ENCODE results near the gene TRMO. TPM values are rescaled to one million over a fixed set of nuclear protein-coding genes. Genes with fewer than 3 reads are reported as not detected.

Gene TRMO
- total and polyA plus RNA-seq, 12 donors = 4.4 to 12.8 (median 7.8) TPM

DNA sequence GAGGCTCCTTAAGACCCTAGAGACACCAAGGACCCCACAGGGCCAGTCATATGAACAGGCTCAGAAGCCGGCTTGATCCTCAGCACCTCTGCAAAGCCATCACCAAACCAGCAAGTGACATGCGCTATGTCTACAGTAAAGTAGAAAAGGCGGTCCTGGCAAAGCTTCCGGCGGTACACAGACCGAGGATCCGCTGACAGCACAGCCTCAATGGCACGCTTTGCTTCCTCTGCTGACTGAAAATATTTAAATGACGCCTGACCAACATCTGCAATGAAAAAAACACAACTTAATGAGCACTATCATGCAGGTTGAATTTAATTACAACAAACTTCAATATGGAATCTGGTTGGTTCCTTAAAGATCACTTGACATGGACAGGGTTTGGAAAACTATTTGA lies 17.6 kb downstream of the TRMO start:
- H3K9me3 ChIP-seq = no peaks in the 10 kb centered on the region
- DNase-seq (no peak), ATAC-seq (no peak)
- peak overlapping the region in 1 of 10 donors; percentile 89 for H3K27ac ChIP-seq
- 93 to 97% methylated on average over 9 of the region's 9 CpGs for WGBS, 2 donors
- TF ChIP-seq, protein P1, sequence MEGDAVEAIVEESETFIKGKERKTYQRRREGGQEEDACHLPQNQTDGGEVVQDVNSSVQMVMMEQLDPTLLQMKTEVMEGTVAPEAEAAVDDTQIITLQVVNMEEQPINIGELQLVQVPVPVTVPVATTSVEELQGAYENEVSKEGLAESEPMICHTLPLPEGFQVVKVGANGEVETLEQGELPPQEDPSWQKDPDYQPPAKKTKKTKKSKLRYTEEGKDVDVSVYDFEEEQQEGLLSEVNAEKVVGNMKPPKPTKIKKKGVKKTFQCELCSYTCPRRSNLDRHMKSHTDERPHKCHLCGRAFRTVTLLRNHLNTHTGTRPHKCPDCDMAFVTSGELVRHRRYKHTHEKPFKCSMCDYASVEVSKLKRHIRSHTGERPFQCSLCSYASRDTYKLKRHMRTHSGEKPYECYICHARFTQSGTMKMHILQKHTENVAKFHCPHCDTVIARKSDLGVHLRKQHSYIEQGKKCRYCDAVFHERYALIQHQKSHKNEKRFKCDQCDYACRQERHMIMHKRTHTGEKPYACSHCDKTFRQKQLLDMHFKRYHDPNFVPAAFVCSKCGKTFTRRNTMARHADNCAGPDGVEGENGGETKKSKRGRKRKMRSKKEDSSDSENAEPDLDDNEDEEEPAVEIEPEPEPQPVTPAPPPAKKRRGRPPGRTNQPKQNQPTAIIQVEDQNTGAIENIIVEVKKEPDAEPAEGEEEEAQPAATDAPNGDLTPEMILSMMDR (IDR thresholded peaks at IDR 0.05) = no peak
- peak overlapping the region in 1 of 10 donors; percentile 9 for H3K4me3 ChIP-seq
- no peaks in the 10 kb centered on the region for H3K27me3 ChIP-seq
- intact Hi-C loops (cut with DNase I) = loop anchor here in 2 of 10 donors (5.0 kb wide), 2 partner anchors 192 to 437 kb away; no protein-coding TSS in a partner anchor
- peaks cover 0 to 67% (median 14%) of the 10 kb centered on the region in 9 donors for H3K4me1 ChIP-seq
- H3K36me3 ChIP-seq = peaks cover 0 to 52% (median 15%) of the 10 kb centered on the region in 9 donors

DNA sequence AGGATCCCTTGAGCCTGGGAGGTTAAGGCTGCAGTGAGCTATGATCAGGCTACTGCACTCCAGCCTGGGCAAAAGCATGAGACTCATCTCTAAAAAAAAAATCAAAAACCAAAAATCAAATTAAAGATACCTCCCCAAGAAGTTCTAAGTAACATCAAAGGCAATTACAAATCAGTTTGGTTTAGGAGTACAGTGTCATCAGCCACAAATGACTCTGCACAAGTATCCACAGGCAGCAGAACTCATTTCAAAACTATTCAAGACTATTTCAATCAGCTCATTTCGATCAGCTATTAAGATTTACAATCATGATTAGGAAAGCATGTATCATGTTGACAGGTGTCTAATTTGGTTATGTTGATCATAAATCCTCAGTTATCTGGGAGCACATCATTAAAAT lies 19.1 kb downstream of the TRMO start:
- Histone ChIP-seq H3K9me3 (no peaks in the 10 kb centered on the region), H3K4me3 (no peak overlapping the region), H3K36me3 (peaks cover 0 to 47% (median 8%) of the 10 kb centered on the region in 9 donors), H3K27me3 (no peaks in the 10 kb centered on the region), H3K4me1 (peaks cover 0 to 53% (median 14%) of the 10 kb centered on the region in 9 donors), H3K27ac (peak overlapping the region in 1 of 10 donors; percentile 3)
- ATAC-seq (no peak), DNase-seq (no peak)
- TF ChIP-seq, protein P1 (IDR thresholded peaks at IDR 0.05) = no peak
- intact Hi-C loops (cut with DNase I) = loop anchor here in 2 of 10 donors (5.0 kb wide), 2 partner anchors 191 to 436 kb away; no protein-coding TSS in a partner anchor
- WGBS, 2 donors = 89 to 90% methylated on average over 1 of the region's 1 CpG

DNA sequence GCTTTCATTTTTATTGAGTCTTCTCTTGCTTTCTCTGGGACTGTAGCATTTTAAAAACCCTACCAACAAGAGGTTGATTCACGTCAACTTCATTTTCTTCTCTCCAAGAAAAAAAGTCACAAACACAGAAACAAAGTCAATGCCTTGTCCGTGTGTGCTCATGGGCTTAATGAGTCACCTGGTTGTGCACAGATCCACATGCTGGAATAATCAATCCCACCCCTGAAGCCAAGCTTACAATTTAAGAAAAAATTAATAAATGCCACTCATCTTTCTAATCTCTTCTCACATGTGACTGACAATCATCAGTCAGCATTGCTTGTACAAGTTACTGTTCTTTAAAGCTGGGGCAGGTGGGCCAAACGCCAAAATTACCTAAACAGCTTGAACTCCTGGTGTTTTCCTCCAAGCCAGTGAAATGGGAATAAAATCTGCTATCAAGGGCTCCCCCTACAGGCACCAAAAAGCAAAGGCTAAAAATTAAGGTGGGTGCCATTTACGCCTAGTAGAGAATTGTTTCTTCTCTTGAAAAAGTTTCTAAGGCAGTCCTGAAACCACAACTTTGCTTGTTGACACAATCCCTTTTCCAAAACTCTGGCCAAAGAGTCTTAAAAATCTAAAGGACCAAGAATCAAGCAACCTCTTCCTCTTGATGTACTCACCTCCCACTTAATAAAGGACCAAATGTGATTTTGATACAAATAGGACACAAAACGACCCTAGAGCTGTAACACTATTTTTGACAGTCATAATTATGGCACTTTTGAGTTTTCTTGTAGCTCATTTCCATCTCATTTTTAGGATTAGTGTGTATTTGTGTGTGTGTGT lies 21.3 kb downstream of the TRMO start:
- H3K4me1 ChIP-seq = peaks cover 0 to 32% (median 1%) of the 10 kb centered on the region in 9 donors
- 44 to 56% methylated on average over 5 of the region's 5 CpGs for WGBS, 2 donors
- H3K4me3 ChIP-seq = no peak overlapping the region
- TF ChIP-seq, protein P1 (IDR thresholded peaks at IDR 0.05) = peak in 8 of 9 donors; percentile 48 to 75 (median 72)
- DNase-seq (no peak), ATAC-seq (peak in 1 of 8 donors; percentile 46)
- H3K36me3 ChIP-seq = peaks cover 0 to 56% (median 9%) of the 10 kb centered on the region in 9 donors
- no peaks in the 10 kb centered on the region for H3K9me3 ChIP-seq
- no peak overlapping the region for H3K27ac ChIP-seq
- no peaks in the 10 kb centered on the region for H3K27me3 ChIP-seq
- intact Hi-C loops (cut with DNase I) = loop anchor here (1.0 to 5.0 kb wide), 4 partner anchors 189 to 434 kb away; no protein-coding TSS in a partner anchor

DNA sequence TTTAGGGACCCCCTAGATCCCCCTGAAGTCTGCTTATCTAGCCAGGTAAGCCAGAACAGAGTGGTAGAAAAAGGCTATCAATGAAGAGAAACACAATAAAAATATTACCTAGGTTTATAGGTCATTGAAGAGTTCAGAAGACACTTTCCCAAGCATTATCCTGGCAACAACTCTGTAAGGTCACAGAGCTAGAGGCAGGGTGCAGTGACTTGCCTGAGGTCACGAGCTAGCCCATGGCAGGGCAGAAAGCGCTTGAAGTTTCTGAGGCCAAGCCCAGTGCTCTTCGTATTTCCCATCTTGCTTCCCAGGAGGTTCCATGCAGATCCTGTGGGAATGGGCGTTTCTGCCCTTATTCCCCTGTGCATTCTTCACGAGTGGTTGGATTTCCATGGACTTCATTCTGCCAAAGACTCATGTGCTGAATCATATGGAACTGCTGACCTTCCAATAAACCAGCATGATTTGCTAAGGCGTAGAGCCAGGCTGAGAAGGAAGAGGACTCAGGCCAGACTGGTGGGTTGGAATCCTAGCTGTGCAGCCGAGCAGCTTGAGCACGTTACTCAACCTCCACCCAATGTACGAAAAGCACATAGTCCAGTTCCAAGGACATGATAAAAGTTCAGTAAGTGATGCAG lies 22.1 kb downstream of the TRMO start:
- peaks cover 0 to 25% (median 0%) of the 10 kb centered on the region in 9 donors for H3K4me1 ChIP-seq
- no peaks in the 10 kb centered on the region for H3K27me3 ChIP-seq
- peak in 3 of 8 donors; percentile 24 to 37 (median 33) for ATAC-seq
- H3K27ac ChIP-seq = no peak overlapping the region
- WGBS, 2 donors = 81% methylated on average over 9 of the region's 9 CpGs
- peaks cover 0 to 49% (median 12%) of the 10 kb centered on the region in 9 donors for H3K36me3 ChIP-seq
- TF ChIP-seq, protein P1 (IDR thresholded peaks at IDR 0.05) = no peak
- intact Hi-C loops (cut with DNase I) = loop anchor here in 7 of 10 donors (2.0 to 5.0 kb wide), 3 partner anchors 188 to 433 kb away; no protein-coding TSS in a partner anchor
- no peak for DNase-seq
- no peaks in the 10 kb centered on the region for H3K9me3 ChIP-seq
- H3K4me3 ChIP-seq = no peak overlapping the region

Measured in heart right ventricle (tissue), 16 donors.